Nephron (organoid): ENCODE data around the gene MED25.

ENCODE experiments used
- H3K27ac Mint-ChIP-seq, 3 experiments: 2 replicates each; pipeline ENCODE4 v1.8.0; 2020; ENCODE audit warnings: mixed read lengths in 3 of 3, mild to moderate bottlenecking in 2 of 3, moderate library complexity in 1 of 3
- H3K27me3 Mint-ChIP-seq: 2 replicates; pipeline ENCODE4 v1.8.0; 2021; ENCODE audit warnings: low read depth, mild to moderate bottlenecking, moderate library complexity, mixed read lengths
- H3K36me3 Mint-ChIP-seq: 2 replicates; pipeline ENCODE4 v1.8.0; 2020; ENCODE audit warnings: low read depth, mixed read lengths
- H3K4me1 Mint-ChIP-seq: 2 replicates; pipeline ENCODE4 v1.8.0; 2020; ENCODE audit warnings: mixed read lengths
- H3K4me3 Mint-ChIP-seq, 3 experiments: 2 replicates each; pipeline ENCODE4 v1.8.0; 2020; ENCODE audit warnings: mild to moderate bottlenecking in 3 of 3, mixed read lengths in 3 of 3, moderate library complexity in 2 of 3
- H3K9me3 Mint-ChIP-seq: 2 replicates; pipeline ENCODE4 v1.8.0; 2020; ENCODE audit warnings: mixed read lengths
- TF ChIP-seq, protein P1 (sequence below), 3 experiments: fragments of 200-600 bp; sonication (generic); IDR thresholded peaks; one replicate each; pipeline ENCODE4 v1.5.0; 2021; ENCODE audit warnings: antibody characterized with exemption in 3 of 3; ENCODE audit not compliant: unreplicated experiment in 3 of 3

MED25 gene

GRCh38 chr19:49791776-49792445 is 26.2 kb upstream of the MED25 start:
- Mint-ChIP-seq H3K27ac (no peak overlapping the region), H3K27me3 (no peaks in the 10 kb centered on the region), H3K4me3 (no peak overlapping the region), H3K36me3 (peaks cover 49% of the 10 kb centered on the region), H3K9me3 (no peaks in the 10 kb centered on the region), H3K4me1 (peaks cover 11% of the 10 kb centered on the region)
- TF ChIP-seq, protein P1, sequence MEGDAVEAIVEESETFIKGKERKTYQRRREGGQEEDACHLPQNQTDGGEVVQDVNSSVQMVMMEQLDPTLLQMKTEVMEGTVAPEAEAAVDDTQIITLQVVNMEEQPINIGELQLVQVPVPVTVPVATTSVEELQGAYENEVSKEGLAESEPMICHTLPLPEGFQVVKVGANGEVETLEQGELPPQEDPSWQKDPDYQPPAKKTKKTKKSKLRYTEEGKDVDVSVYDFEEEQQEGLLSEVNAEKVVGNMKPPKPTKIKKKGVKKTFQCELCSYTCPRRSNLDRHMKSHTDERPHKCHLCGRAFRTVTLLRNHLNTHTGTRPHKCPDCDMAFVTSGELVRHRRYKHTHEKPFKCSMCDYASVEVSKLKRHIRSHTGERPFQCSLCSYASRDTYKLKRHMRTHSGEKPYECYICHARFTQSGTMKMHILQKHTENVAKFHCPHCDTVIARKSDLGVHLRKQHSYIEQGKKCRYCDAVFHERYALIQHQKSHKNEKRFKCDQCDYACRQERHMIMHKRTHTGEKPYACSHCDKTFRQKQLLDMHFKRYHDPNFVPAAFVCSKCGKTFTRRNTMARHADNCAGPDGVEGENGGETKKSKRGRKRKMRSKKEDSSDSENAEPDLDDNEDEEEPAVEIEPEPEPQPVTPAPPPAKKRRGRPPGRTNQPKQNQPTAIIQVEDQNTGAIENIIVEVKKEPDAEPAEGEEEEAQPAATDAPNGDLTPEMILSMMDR (IDR thresholded peaks at IDR 0.05; ENCODE audit: unreplicated experiment in 3 of 3), result no peak

- Mint-ChIP-seq H3K27me3 (no peaks in the 10 kb centered on the region), H3K4me3 (no peak overlapping the region), H3K27ac (no peak overlapping the region), H3K4me1 (peaks cover 11% of the 10 kb centered on the region), H3K9me3 (no peaks in the 10 kb centered on the region), H3K36me3 (peaks cover 52% of the 10 kb centered on the region)
- TF ChIP-seq, protein P1 (IDR thresholded peaks at IDR 0.05; ENCODE audit: unreplicated experiment in 3 of 3), result no peak
These were observed 25.1 kb upstream of the MED25 start for GRCh38 chr19:49792829-49793560.

DNA sequence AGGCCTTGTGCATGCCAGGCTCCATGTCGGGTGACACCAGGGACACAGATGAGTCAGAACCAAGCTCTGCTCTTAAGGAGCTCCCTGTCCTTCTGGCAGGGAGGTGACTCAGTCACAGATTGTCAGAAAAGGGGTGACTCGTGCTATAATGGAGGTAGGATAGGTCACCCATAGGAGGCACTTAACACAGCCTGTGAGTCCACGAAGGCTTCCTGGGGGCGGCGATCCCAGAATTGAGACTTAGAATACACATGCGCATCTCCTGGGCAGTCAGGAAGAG is 24.6 kb upstream of the MED25 start:
- Mint-ChIP-seq H3K9me3 (no peaks in the 10 kb centered on the region), H3K4me3 (no peak overlapping the region), H3K27ac (no peak overlapping the region), H3K36me3 (peaks cover 51% of the 10 kb centered on the region), H3K4me1 (peaks cover 11% of the 10 kb centered on the region), H3K27me3 (no peaks in the 10 kb centered on the region)
- TF ChIP-seq, protein P1 (IDR thresholded peaks at IDR 0.05; ENCODE audit: unreplicated experiment in 3 of 3), result no peak

GRCh38 chr19:49795615-49796014 is 22.5 kb upstream of the MED25 start:
- Mint-ChIP-seq H3K4me3 (no peak overlapping the region), H3K27me3 (no peaks in the 10 kb centered on the region), H3K36me3 (peaks cover 51% of the 10 kb centered on the region), H3K4me1 (peaks cover 4% of the 10 kb centered on the region), H3K27ac (no peak overlapping the region), H3K9me3 (no peaks in the 10 kb centered on the region)
- TF ChIP-seq, protein P1 (IDR thresholded peaks at IDR 0.05; ENCODE audit: unreplicated experiment in 3 of 3), result no peak

DNA sequence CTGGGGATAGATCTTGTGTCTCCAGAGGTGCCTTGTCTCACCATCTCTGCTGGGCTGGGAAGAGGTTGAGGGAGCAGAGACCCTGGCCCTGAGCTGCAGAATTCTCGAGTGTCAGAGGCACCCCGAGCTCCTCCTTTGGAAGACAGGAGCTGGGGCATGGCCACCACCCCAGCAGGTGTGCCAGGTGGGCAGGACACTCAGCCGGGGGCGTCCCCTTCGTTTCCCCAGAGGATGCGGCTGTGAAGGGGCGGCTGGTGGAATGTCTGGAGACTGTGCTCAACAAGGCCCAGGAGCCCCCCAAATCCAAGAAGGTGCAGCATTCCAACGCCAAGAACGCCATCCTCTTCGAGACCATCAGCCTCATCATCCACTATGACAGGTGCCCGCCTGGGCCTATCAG is 19.5 kb upstream of the MED25 start:
- TF ChIP-seq, protein P1 (IDR thresholded peaks at IDR 0.05; ENCODE audit: unreplicated experiment in 3 of 3), result no peak
- no peak overlapping the region for H3K27ac Mint-ChIP-seq
- no peak overlapping the region for H3K4me3 Mint-ChIP-seq
- H3K4me1 Mint-ChIP-seq, result peaks cover 12% of the 10 kb centered on the region
- no peaks in the 10 kb centered on the region for H3K9me3 Mint-ChIP-seq
- no peaks in the 10 kb centered on the region for H3K27me3 Mint-ChIP-seq
- peaks cover 53% of the 10 kb centered on the region for H3K36me3 Mint-ChIP-seq
